ENCODE measurements around the gene NSMCE4A.
"Not testable (repeated sequence)": the region's sequence is repeated elsewhere in the genome, so short reads cannot be mapped to it uniquely, and the experiment has no call there.

The NSMCE4A gene

DNA sequence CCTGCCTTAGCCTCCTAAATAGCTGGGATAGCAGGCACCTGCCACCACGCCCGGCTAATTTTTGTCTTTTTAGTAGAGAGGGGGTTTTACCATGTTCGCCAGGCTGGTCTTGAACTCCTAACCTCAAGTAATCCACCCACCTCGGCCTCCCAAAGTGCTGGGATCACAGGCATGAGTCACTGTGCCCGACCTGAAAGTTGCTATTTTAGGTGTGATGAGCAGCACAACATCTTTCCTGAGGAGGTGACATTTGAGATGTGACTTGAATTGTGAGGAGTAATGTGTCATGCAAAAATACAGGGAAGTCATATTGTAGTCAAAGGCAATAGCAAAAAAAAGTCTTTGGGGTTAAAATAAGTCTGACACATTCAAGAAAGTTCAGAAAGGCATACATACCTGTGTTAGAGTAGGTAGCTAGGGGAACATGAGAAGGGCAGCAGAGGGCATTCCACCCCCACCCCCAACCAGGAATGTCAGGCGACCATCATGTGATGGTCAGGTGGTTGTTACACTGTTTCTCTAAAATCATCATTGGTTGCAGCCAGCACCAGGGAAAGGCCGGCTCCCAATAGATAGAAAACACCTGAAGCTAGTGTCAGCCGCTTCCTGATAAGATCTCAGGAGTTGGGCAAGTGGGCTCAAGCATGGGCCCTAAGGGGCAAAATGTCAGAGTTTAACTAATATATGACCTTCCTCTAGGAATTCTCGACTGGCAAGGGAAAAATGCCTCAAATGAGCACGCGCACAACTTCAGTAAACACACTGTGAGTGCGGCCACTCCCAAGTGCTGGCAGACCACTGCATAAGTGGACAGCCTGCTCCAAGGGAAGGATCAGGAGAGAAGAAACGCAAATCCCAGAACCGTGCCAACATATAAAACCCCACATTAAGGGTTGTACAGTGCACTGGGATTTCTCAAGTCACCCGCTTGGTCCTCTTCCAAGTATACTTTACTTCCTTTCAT is 13.6 kb upstream of the NSMCE4A start, which contains the start of gene TACC2:
Gene TACC2, plus strand, starts transcription at position 803 of the 964 bp plus-strand sequence. CDS start 32,819 bp downstream, outside the sequence.
- no peak for DNase-seq

DNA sequence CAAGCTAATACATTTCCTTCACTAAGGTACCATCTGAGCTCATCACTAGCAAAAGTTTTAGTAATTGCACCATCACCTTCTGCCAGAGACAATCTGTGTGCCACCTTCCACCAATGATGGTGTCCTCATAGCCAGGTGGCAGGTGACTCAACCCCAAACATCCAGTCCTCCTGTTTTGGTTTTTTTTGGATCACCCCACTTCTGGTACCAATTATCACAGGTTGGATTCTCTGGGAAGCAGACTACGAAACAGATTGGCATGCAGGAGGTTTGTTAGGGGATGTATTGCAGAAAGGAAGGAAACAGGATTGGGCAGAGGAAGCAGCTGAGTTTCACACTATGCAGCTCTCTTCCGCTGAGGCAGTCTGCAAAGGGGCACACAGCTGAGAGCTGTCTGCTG is 9.4 kb upstream of the NSMCE4A start:
- DNase-seq: no peak

DNA sequence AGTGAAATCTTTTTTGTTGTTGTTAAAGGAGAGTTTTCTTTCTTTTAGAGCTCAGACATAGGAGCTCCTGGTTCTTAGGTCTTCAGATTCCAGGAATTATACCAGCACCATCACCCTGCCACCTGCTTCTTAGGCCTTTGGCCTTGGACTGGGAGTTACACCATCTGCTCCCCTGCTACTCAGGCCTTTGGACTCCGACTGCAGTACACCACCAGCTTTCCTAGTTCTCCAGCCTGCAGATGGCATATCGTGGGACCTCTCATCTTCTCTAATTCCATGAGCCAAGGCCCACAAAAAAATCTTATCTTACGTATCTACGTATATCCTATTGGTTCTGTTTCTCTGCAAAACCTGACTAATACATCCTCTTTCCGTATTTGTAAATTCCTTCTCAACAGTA is 8.8 kb upstream of the NSMCE4A start:
- DNase-seq: no peak

GRCh38 chr10:121981346-121981745 is 6.3 kb upstream of the NSMCE4A start:
- DNase-seq: no peak

DNA sequence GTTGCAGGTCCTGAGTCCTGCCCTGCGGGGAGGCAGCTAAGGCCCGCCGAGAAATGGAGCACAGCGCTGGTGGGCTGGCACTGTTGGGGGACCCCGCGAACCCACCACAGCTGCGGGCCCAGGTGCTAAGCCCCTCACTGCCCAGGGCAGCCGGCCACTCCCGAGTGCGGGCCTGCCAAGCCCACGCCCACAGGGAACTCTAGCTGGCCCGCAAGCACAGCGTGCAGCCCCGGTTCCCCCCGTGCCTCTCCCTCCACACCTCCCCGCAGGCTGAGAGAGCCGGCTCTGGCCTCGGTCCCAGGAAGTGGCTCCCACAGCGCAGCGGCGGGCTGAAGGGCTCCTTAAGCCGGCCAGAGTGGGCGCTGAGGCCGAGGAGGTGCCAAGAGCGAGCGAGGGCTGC is 3.5 kb upstream of the NSMCE4A start:
- no peak for DNase-seq

DNA sequence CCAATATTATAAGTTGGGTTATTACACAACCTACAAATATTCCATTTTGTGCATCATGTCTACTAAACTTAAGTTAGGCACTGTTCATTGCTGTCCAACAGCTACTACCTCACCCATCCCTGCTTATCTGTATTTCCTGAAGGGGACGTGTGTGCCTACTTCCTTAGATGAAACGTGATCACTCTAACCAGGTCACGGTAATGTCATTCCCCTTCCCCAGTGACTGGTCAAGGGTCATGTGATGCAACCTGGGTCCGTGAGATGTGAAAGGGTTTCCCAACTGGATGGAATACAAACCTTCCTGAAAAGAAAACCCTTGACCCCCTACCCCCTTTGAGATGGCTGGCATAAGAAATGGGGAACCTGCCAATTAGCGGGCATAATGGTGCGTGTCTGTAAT is 1.6 kb upstream of the NSMCE4A start:
- DNase-seq: no peak

DNA sequence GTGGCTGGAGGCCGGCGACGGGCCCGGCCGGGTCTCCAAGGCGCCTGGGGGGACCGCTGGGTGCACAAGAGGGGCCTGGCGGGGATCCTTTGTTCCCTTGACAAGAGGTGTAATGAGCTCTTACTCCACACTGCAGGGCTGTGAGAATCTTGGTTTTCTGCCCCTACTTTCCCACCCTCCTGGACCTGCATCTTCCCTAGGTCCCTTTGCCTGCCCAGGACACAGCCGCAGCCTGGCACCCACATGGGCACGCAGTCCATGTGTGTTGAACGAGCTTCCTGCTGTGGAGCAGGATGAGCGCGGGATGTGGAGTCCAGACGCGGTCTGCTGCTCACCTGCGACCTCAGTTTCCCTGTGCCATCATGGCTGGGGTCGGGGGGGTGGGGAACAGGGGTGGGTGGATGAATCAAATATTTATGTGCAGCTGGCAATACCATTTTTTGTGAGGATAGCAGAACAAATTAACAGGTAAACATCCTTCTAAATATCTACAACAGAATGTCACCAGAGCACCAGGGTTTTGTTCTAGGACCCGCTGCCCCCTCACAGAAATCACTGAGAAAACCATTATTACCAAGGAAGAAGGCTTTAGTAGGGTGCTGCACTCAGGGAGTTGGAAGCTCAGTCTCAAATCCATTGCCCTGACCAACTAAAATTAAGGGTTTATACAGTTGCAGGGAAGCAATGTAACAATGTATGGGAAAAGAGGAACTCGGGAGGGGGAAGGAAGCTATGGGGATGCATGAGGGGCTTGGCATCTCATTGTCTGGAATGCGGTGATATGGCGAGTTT is 474 bp upstream of the NSMCE4A start:
- DNase-seq: peak; percentile 36

- DNase-seq: no peak
Observed at GRCh38 chr10:121974019-121974534, 940 bp downstream of the NSMCE4A start.

GRCh38 chr10:121969086-121969485 is 5.9 kb downstream of the NSMCE4A start:
- DNase-seq: not testable (repeated sequence)

DNA sequence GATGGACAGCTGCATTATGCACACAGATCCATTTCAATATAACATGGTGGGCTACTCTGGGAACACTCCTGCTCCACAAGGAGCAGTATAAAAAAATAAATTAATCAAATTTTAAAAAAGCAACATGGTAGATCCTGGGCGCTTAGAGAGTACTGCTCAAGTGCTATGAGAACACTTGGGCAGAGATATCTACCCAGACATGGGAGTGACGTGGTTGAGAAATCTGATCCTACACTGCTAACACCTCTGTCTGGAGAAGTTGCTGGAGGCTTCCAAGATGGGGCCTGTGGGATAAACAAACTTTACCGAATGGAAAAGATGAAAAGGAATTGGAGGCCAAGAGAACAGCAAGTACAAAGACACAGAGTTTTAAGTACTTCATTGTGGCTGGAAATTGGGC is 9.0 kb downstream of the NSMCE4A start:
- no peak for DNase-seq

DNA sequence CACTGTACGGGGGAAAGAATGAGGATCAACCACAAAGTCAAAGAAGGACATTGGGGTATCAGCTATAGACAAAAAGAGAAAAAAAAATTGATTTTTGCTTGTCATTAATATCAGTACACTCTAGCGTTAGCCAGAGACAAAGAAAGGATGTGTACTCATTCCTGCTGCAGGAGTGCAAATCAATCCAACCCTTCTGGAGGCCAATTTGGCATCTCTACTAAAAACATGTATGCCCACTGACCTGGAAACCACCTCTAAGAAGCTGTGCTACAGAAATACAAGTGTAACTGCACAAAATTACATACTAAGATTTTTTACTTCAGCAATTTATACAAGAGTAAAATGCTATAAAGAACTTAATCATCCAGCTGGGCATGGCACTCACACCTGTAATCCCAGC is 13.6 kb downstream of the NSMCE4A start:
- DNase-seq: no peak

- DNase-seq: no peak
Observed at GRCh38 chr10:121959671-121960070, 15.3 kb downstream of the NSMCE4A start.

GRCh38 chr10:121956111-121957061 is 18.6 kb downstream of the NSMCE4A start:
- no peak for DNase-seq

- DNase-seq: no peak
Observed at GRCh38 chr10:121952226-121952625, 22.8 kb downstream of the NSMCE4A start.

DNA sequence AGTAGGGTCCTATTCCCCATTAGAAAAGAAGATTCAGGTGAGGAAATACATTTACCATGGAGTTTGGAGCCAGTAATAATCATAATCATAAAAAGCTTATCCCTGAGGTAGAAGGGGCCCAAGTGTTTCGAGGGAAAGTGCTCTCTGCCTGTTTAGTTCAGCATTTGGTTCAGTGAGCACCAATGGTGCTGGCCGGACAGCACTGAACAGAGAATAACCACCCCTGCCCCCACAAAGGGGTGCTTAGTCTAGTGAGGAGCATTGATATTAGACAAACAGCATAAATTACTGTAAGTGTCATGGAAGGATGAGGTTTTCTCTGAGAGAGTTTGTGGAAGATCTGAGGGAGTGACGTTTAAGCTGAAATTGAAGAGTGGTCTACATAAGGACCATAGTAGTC is 25.6 kb downstream of the NSMCE4A start:
- DNase-seq: no peak

DNA sequence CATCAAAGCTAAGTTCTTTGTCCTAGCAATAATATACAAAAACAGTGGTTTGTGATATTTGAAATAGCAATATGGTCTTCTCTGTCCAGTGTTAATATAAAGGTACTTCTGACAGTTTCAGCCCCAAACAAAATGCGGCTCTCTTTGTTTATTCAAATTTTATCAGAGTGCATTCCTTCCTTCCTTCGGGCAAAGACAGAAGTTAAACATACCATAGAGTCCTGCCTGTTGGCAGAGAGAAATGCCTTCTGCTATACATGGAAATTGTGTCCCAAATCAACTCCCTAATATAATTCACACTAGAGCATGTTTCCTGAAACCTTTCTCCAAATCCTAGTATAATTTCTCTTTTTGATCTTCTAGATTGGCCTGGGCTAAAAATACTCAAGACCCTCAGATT is 26.0 kb downstream of the NSMCE4A start:
- DNase-seq: no peak

- DNase-seq: no peak
Observed at GRCh38 chr10:121947343-121948330, 27.4 kb downstream of the NSMCE4A start.

DNA sequence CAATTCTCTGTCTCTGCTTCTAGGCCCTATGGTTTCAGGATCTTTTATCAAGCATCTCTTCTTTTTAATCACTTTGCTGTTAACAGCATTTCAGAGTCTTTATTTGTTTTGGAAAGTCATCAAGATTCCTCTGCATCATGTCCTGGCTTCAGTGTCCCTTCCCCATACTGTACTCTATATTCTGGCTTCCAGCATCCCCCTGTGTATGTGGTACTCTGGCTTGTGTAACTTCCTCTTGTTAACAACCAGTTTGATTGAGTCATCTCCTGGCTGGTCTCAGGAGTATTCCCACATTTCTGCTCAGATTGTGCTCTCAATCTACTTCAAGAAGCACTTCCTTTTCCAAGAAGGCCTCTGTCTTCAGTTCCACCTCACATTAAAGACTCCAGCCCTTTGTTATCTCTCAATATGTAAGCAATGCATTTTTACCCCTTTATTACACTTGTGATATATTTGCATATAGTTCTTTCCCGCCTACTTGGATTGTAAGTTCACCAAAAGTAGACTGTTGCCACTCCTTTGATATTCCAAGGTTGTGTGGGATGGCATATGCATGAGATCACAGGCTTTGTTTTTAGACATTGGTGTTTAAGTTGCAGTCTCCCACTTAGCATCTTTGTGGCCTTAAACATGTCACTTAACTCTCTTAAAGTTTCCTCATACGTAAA is 32.1 kb downstream of the NSMCE4A start:
- DNase-seq: peak; percentile 49

GRCh38 chr10:121941532-121941931 is 33.5 kb downstream of the NSMCE4A start:
- no peak for DNase-seq

DNA sequence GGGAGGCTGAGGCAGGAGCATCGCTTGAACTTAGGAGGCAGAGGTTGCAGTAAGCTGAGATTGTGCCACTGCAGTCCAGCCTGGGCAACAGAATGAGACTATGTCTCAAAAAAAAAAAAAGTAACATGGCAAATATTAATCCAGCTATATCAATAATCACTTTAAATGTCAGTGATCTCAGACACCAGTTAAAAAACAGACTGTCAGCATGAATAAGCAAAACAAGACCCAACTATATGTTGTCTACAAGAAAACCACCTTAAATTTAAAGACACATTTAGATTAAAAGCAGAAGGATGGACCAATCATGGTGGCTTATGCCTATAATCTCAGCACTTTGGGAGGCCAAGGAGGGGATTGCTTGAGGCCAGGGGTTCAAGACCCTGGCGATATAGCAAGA is 38.7 kb downstream of the NSMCE4A start:
- DNase-seq: no peak

DNA sequence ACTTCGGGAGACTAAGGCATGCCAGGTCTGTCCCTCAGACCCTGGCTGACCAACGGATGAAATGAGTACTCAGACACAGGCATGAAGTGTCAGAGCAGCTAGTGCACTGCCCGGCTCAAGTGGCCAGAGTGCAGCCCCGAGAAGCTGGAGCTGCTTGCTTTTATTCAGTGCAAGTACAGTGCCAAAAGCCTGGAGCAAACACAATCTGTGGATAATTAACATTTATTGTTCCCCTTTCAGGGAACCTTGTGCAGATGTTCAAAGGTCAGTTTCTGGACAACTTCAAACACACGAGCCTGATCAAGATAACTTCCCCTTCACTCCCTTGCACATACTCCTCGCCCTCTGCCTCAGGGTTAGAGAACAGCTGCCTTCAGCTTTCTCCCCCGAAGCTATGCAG is 39.3 kb downstream of the NSMCE4A start:
- DNase-seq: peak; percentile 54

Measured in hematopoietic multipotent progenitor cell treated with erythropoietin and hydrocortisone succinate and interleukin-3 and kit ligand, for 4 days (in vitro differentiated cells).